HG03558 (cell line): ENCODE results near the gene WDR1.

ENCODE experiments used
- ATAC-seq: cut with Tn5 transposase; IDR thresholded peaks from one replicate; pipeline ENCODE4 v1.9.1; 2021; ENCODE audit warnings: moderate number of reproducible peaks; ENCODE audit not compliant: unreplicated experiment; ENCODE audit errors: extremely low read depth

WDR1 gene

DNA sequence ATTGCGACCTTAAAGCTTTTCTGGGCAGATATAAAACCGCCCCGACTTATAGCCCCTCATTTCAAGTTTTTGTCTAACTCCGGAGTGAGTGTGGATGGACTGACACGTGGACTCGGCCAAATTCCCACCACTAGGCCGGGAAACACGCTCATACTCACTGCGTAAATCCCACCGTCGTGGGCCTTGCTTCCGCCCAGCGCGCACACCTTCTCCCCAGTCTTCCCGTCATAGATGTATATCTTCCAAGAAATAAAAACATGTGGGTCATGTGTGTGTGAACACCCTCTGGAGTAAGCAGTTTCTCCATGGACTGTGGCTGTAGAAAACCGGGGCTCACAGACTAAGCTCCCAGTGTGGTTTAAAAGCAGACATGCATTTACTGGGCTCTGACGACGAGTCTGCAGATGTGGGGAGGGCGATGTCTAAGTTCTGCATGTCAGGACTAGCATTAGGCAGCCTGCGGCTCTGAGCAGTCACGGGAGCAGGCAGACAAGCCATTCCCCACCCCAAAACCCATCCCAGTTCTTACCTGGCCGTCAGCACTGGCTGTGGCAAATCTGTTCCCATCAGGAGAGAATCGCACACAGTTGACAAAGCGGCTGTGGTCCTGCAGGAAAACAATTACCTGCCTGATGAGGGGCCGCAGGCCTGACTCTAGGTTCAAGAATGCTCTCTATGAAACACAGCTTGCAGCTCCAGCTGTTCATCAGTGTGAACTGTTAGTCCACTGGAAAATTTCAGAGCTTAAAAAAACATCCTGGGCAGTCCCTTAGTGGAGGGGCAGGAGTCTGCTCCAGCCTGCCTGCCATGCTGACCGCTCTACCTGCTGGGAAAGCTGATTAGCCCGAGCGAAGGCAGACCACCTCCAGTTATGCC is 28.2 kb downstream of the WDR1 start:
- ATAC-seq: no peak

DNA sequence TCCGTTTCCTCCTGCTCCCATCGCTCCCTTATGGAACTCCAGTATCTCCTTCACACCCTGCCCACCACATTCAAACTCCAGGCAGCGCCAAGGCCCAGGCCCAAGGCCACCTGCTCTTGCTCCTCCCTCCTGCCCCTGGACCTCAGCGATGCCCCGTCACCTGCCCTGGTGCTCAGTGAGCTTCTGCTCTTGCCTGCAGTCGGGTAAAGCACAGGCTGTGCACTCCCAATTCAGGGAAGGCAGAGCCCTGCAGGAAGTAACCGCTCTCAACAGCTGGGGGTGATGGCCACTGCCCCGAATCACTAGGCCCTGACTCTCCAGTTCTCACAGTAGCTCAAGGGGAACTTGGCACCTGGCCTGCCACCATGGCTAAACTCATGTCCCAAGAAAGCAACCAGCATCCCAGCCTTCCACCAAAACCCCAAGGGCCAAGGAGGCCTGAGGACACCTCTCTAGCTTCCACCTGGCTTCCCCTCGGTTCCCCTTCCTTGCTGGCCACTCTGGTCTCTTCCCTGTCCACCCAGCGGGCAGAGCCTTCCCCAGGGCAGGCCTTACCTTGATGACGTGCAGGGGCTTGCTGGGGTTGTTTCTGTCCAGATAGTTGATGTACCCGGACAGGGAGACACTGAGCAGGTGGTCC is 29.3 kb downstream of the WDR1 start:
- ATAC-seq: no peak

DNA sequence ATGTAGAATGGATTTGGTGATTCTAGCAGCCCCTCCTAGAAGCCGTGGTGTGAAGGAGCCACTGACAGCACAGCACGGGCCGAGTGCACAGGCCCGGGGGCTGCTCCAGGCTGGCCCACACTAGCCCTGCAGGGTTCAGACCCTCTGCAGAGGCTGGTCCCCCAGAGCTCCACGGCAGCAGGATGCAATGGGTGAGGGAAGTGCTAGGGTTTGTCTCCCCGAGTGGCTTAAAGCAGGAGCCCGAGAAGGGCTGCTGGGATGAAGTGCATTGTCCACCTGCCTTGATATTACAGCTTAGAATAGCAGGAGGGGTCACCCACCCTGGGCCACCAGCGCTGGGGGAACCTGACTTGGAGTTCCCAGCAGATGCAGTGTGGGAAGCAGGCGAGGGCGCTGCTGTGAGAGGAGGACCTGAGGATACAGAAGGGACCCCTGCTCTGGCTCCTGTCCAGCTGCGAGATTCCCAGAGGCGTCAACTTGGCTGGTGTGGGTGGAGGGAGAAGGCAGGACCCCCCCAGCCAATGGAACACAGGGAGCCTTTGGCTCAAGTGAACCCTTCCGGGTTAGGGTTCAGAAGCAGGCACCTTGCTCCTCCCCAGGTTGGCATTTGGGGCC is 30.0 kb downstream of the WDR1 start:
- no peak for ATAC-seq

DNA sequence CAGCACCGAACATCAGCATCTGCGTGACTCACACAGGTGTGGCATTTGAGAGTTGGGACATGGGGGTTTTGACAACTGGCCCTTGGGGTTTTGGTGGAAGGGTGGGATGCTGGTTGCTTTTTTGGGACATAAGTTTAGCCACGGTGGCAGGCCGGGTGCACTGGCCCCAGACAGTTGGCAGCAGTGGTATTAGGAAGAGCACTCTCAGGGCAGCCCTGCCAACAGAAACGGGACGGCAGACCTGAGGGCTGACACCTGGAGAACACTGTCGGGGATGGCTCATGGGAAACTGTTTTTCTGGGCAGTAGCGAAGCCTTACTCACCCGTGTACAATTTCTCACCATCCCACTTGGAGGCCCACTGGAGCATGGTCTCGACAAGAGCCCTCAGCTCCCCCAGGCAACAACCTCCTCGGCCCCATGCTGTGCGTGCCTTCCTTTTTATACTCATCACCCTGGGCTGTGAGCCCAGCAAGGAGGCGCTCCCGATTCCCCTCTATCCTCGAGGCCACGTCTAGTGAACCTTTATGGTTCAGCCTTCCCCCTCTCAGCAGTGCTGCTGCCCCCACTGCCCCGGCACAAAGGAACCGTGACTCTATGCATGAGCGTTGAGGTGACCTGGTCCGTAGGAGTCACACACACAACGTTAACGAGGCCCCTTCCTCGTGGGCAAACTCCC is 30.6 kb downstream of the WDR1 start:
- no peak for ATAC-seq

DNA sequence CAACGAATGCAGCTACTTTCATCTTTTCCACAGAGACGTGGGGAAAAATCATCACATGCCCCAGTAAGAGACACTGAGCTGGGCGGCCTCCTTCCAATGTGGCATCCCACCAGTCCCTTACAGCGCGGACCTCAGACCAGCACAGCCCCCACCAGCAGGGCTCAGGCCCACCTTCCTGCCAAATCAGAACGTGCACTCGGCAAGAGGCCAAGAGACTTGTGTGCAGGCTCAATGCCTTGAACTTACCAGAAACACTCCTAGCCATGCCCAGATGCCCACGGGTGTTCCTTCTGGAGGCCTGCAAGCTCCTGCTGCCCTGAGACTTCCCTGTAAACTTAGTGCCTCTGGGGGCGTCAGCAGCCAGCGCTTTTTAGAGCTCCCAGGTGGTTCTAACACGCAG is 31.2 kb downstream of the WDR1 start:
- ATAC-seq: no peak

DNA sequence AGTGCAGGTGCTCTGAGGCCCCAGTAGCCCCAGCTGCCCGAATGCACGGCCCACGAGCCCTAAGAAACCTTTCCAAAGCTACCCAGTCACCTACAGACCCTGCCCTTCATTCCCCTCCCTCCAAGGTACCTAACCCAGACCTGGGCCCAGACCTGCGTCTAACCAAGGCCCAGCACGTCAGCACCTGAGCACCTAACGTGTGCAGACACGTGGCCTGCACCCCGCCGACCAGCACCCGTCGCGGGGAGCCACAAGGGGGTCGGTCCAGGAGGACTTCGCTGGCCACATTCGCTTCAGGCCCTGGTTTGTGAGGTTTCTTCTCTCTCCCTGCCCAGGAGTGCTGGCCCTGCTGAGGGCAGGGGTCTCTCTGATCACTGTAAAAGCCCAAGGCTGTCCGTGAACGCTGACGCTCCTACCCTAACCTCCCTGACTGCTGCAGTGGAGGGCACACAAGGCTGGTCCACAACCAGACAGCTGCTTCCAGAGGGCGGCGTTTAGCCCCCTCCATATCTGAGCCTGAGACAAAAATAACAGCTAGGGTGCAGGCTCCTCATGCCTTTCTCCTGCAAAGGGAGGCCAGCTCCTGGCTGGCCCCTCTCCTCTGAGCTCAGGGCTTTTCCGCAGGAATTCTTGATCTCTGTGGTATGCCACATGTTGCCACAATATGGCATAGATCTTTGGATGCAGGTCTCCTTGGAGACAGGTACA is 31.8 kb downstream of the WDR1 start:
- no peak for ATAC-seq

DNA sequence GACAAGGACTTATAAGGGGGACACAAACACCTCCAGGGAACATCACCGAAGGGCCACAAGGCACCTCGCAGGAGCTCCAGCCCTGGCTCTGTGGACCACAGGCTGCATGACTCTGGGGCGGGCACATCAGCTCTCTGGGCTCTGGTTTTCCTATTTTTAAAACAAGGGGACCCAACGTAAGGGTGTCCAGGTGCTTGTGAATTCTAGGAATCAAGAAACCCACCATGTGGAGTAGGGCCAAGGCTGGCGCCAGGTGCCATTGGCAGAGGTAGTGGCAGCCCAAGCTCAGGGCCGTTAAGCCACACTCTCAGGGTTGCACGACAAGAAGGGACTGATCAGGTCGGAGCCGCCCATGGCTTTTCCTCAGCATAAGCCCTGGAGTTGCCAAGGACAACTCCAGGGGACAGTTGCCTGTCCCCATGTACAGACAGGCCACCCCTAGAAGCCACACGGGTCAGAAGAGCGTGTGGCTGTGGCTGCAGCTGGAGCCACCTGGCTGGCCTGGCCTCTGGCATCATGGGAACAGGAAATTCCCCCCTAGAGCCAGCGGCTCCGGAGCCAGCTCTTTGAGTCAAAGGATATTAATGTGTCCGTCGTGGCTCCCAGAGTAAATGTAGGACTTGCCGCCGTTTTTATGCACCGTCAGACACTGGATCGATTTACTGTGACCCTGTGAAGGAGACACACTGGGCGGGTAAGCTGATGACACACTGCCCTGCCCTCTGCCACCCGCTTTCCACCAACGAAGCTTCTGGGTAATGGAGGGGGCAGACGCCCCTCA is 32.5 kb downstream of the WDR1 start:
- ATAC-seq: no peak

DNA sequence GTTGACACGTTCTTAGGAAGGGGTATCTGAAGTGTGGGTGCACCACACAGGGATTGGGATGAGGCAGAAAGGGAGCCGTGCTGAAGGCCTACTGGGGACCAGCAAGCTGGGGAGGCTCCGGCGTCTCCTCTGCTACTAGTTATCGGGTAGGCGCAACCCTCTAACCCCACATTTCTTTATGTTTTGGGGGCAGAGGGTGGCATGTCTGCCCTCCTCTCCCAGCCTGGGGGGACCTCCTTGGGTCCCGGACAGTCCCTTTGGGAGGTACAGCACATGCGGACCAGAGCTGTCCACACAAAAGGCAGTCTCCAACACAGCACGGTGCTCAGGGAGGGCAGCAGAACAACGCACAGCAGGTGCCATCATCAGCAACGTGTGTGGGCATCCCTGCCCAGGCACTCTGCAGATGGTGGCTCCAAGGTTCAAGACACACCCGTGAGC is 33.2 kb downstream of the WDR1 start:
- no peak for ATAC-seq

DNA sequence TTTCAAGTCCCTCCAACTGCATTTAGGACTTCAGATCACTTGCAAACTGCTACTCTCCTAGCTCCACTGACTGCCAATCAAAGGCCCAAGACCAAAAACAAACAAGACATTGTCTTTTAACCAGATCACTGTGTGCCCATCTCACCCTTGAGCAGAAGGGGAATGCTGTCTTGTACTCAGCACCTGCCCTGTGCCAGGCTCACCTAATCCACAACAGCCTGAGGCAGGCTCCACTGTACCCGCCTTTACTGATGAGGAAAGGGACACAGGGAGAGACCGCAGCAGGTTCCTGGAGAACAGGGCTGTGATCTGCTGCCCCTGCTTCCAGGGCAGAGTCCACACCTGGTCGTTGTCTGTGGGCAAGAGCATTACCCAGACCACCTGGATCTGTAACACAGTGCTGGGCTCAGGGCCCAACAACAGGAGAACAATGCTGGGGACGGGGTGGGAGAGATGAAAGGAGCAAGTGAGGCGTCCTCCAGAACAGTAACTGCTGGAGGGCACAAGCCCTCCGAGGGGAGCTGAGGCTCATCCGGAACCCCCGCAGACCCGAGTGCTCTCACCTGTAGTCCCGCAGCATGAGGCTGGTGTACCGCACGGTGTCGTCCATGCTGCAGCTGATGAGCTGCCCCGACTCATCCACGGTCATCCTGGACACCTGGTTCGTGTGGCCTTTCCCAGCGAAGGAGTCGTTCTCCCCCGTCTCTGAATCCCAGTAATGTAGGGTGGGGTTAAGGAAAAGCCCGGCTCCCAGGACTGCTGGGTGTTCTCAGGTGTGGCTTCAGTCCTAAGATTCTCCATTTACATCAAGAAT is 33.9 kb downstream of the WDR1 start:
- ATAC-seq: no peak

DNA sequence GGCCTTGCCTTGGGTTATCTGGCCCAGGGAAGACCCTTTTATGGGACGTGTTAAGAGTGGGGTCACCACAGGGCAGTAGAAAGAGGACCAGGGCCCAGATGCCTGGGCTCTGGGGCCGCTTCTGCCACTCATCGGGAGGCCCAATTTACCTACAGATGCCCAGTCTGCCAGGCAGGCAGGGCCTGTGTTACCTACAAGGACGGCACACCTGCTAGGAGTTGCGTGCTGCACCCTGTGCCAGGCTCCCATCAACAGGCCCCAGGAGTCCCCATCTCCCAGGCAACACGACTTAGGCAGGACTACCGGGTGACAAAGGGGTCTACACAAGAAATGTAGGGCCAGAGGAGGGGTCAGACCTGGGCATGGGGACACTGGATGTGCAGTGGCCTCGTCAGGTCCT is 34.6 kb downstream of the WDR1 start:
- no peak for ATAC-seq

DNA sequence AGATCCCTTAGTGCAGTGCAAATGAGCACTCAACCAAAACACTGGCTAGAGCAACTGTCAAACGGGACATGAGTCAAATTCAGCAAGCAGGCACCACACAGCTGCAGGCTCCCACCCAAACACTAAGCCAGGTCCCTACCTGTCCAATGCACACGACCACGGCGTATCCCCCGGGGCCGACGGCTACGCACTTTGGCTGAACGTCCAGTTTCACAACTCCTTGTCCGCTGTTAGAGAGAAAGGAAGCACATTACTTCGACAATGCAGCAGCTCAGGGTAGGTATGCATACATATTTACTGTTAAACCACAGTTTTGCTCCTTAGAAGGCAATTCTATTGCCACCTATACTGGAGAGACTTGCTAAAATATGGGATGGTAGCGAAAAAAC is 35.4 kb downstream of the WDR1 start:
- no peak for ATAC-seq

DNA sequence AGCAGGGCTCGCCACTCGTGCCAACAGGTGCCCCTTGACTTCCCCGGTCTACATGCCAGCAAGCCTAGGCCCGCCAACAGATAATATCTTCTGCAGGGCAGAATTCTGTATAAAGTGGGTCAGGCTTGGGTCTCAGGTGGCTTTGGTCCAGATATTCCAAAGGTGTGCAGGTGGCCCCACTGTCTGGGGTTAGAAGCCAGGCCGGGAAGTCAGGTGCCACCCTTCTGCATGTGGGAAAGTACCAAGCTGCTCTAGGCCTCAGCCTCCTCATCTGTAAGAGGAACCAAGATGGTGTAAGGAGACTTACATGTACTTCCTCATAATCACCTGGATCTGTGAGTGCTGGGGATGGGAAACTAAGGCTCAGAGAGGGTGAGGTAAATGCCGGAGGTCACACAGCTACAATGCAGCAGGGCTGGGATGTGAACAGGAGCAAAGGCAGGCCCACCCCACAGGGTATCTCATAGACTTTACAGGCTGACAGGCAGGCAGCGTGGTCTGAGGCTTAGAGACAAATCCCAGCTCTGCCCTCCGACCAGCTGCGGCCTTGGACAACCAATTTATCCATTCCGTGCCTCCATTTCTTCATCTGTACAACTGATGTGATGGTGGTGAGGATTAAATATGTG is 35.9 kb downstream of the WDR1 start:
- no peak for ATAC-seq

DNA sequence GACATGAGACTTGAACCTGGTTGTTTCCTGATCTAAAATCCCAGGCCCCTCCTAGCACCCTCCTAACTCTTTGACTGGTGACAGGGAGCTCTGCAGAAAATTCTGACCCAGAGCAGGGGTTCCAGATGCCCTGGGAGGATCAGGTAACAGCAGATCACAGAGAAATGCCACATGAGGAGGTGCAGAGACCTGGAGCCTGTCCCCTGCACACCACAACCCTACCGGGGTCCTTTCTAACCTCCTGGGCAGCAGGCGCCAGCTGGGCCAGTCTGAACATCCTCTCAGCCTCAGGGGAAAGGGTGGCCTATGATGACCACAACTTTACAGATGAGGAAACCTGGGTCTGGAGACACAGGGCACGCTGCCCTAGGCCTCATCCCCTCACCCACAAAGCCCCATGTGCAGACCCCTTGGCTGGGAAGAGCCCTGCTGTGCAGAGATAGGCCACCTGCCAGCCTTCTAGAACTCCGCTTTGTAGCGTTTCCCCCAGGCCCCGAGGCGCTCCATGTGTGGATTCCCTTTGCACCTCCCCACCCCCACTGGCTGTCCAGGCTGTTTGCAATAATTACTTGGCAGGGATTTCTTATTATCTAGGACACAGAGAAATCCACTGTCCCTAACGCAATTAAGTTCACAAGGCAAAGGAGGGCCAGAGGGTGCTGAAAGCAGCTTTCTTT is 36.5 kb downstream of the WDR1 start:
- ATAC-seq: no peak

DNA sequence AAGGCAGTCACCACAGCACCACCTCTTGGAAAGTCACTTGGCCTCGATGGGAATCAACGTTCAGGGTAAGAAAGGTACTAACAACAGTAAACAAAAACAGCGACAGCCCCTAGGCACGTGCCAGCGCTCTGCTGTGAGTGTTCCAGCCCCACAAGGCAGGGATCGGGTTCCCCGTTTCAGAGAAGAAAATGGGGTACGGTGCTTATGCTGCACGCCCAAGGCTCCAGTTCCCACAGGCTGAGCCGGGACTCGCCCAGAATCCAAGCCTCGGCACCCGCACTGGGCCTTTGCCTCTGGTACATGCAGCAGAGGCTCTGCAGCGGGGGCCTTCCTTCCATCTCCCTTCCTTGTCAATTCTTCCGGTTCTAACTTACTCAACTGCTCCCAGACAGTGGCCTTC is 37.3 kb downstream of the WDR1 start:
- no peak for ATAC-seq

DNA sequence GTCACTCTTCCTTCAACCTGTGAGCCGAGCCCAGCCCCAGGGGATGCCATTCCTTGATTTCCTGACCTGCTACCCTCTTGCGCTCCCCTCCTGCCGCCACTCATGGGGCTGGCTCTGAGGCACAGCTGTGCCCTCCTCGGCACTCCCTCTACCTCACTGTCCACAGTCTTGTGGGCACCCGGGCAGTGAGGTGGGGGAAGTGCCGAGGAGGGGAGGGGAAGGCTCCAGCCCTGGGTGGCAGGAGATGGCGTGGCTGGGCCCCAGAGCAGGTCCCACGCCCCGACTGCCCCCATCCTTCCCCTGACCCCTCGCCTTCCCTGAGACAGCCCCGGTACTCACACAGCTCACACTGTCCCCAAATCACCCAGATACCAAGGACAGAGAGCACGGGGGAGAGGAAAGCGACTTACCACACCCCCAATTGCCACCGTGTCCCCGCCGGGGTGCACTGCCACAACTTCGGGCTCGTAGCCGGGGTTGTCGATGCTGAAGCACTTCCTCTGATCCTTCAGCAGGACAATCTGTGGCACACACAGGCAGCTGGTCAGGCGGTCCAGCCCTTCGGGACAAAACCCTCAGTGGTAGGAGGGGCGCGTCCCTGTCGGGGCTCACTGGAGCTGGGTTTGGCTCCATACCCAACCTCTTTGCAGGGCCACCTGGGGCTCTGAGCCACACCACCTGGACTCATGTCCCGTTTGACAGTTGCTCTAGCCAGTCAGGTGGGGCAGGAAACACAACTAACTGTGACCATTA is 37.9 kb downstream of the WDR1 start:
- no peak for ATAC-seq

DNA sequence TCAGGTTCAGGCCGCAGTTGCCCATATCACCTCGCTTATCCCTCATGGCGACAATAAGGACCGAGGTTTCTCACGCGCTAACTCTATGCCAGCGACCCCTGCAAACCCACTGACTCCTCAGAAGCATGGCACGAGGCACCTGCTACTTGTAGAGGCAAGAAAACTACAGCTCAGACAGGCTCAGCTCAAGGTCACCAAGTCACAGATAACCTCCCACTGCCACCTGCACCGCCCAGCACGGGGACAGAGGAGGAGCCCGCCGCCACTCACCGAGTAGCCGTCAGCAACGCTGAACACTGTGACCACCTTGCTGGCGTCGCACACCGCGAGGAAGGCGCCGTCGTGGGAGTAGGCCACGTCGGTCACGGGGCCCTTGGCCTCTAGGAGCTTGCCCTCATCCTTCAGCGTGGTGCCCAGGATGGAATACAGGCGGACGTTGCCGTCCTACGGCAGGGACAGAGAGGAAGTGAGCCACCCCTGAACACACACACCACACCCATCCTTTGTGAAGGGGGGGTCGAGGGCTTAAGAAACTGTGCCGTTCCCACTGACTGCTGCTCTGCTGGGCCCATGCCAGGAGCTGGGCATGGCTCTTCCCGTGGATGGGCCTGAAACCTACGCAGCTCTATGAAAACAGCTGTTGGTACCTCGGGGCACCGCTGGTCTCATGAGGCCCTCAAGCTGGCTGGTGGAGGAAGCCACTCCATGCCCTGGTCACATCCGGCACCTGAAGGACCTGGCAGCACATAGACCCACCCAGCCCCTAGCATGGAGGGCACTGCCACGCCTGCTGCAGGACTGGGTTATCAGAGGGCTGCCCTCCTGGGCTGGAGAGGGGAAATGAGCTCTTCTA is 38.9 kb downstream of the WDR1 start:
- no peak for ATAC-seq
